Mucosa of descending colon (tissue), 3 donors: ENCODE measurements around the gene METTL3. TPM values are rescaled to one million over a fixed set of nuclear protein-coding genes. Genes with fewer than 3 reads are reported as not detected.

Experiments
- ATAC-seq: fragments of 200-7000 bp; cut with Tn5 transposase; one replicate; pipeline ENCODE4 v1.9.1; 2020; ENCODE audit warnings: mild to moderate bottlenecking, moderate library complexity
- DNase-seq, 3 donors: peaks; one replicate each; pipeline ENCODE4 v3.0.0-alpha.2; 2020
- H3K36me3 ChIP-seq: fragments of 200-600 bp; one replicate; pipeline ENCODE4 v1.8.0; 2021; ENCODE audit warnings: low read depth, mild to moderate bottlenecking
- H3K4me1 ChIP-seq: fragments of 200-600 bp; one replicate; pipeline ENCODE4 v1.8.0; 2021; ENCODE audit warnings: low read depth, mild to moderate bottlenecking
- H3K4me3 ChIP-seq: fragments of 200-600 bp; one replicate; pipeline ENCODE4 v1.8.0; 2021; ENCODE audit warnings: mild to moderate bottlenecking
- H3K9me3 ChIP-seq: fragments of 200-600 bp; one replicate; pipeline ENCODE4 v1.8.0; 2021; ENCODE audit warnings: mild to moderate bottlenecking
- CTCF ChIP-seq: fragments of 200-600 bp; IDR thresholded peaks from one replicate; pipeline ENCODE4 v1.8.0; 2022; ENCODE audit warnings: antibody characterized with exemption, mild to moderate bottlenecking
- intact Hi-C, 2 donors: fragments of 100-400 bp; cut with DNase I in 1 of 2; cut with micrococcal nuclease in 1 of 2; formaldehyde crosslinking; loops; one replicate each; pipeline versions ENCODE4 v1.11.0 to v1.11.1; 2022; cut with DNase I, micrococcal nuclease
- total RNA-seq, 3 donors: library from RNA; stranded (reverse); fragmentation: NEBNext Ultra II Directional in 2 of 3; extraction: Animal tissue kit (Norgen Biotek cat#: 25700) in 2 of 3; gene quantifications; one replicate each; pipeline versions ENCODE4 v1.2.1 to v1.2.4, GENCODE V29; 2021 to 2023
- donor health status: DM: no; HTN: no; CAD: no; lungs with moderate emphysema.
- donor health status: DM: no; HTN: no; CAD: no.
- donor health status: DM: no; HTN: yes; CAD: no.

The METTL3 gene
- total RNA-seq, 3 donors from 2014 or later, result 33.8 to 43.6 (median 34.6) TPM

GRCh38 chr14:21455912-21456667 is 55.0 kb downstream of the METTL3 start, which contains the start of gene CHD8:
TSS of gene CHD8 (minus strand) at chr14:21456123. CDS start at chr14:21431643, 24,480 bp downstream.
- Histone ChIP-seq H3K9me3 (no peaks in the 10 kb centered on the region), H3K36me3 (peaks cover 5% of the 10 kb centered on the region), H3K4me1 (peaks cover 24% of the 10 kb centered on the region), H3K4me3 (peak within 1 kb of the TSS; percentile 59)
- TF ChIP-seq CTCF, result peak; percentile 42
- intact Hi-C loops, result no loop called here
- DNase-seq, result peak; percentile 99 to 100 (median 100)
- ATAC-seq, result peak; percentile 98

- no peaks in the 10 kb centered on the region for H3K9me3 ChIP-seq
- TF ChIP-seq CTCF, result no peak
- peak overlapping the region; percentile 59 for H3K4me3 ChIP-seq
- H3K36me3 ChIP-seq, result no peaks in the 10 kb centered on the region
- H3K4me1 ChIP-seq, result peaks cover 24% of the 10 kb centered on the region
- DNase-seq, result no peak
- ATAC-seq, result peak; percentile 43
- intact Hi-C loops, result no loop called here
Observed at GRCh38 chr14:21455592-21455911, 55.6 kb downstream of the METTL3 start.

- ATAC-seq (no peak), DNase-seq (no peak)
- peak overlapping the region; percentile 59 for H3K4me3 ChIP-seq
- no peak for TF ChIP-seq CTCF
- intact Hi-C loops, result no loop called here
- no peaks in the 10 kb centered on the region for H3K36me3 ChIP-seq
- H3K9me3 ChIP-seq, result no peaks in the 10 kb centered on the region
- peaks cover 24% of the 10 kb centered on the region for H3K4me1 ChIP-seq
Observed at GRCh38 chr14:21454843-21455544, 56.1 kb downstream of the METTL3 start.

GRCh38 chr14:21449899-21450216 is 61.3 kb downstream of the METTL3 start:
- Histone ChIP-seq H3K9me3 (no peaks in the 10 kb centered on the region), H3K4me1 (peaks cover 19% of the 10 kb centered on the region), H3K36me3 (no peaks in the 10 kb centered on the region), H3K4me3 (no peak overlapping the region)
- intact Hi-C loops, result no loop called here
- DNase-seq (no peak), ATAC-seq (no peak)
- TF ChIP-seq CTCF, result no peak

Other genes starting within 250 kb of the METTL3 start
- 100 to 1,000 TPM; 273 to 334 (median 312) TPM for gene HNRNPC, start 241.9 kb downstream of the METTL3 start, total RNA-seq
- under 1 TPM in 2 of 3 donors, not detected in 1; 0.09 to 0.20 TPM for gene RPGRIP1, start 231.3 kb downstream of the METTL3 start, total RNA-seq
- gene SUPT16H, start 127.3 kb downstream of the METTL3 start, total RNA-seq, result 10 to 100 TPM; 36.5 to 63.3 (median 48.1) TPM
- gene CHD8, start 55.2 kb downstream of the METTL3 start, total RNA-seq, result 10 to 100 TPM; 54.3 to 69.1 (median 60.5) TPM
- gene RAB2B, start 34.4 kb downstream of the METTL3 start, total RNA-seq, result 10 to 100 TPM; 18.9 to 29.1 (median 19.1) TPM
- gene TOX4, start 34.1 kb downstream of the METTL3 start, total RNA-seq, result 10 to 100 TPM; 72.9 to 91.6 (median 78.4) TPM
- 10 to 100 TPM in 1 of 3 donors, 1 to 10 TPM in 2; 1.0 to 25.6 (median 1.2) TPM for gene SALL2, start 15.0 kb upstream of the METTL3 start, total RNA-seq
- not detected for gene OR10G3, start 68.7 kb upstream of the METTL3 start, total RNA-seq
- not detected for gene OR10G2, start 123.6 kb upstream of the METTL3 start, total RNA-seq
- gene OR4E2, start 142.5 kb upstream of the METTL3 start, total RNA-seq, result not detected
- not detected for gene OR4E1, start 162.5 kb upstream of the METTL3 start, total RNA-seq